ENCODE measurements around the gene VAT1L. TPM values are rescaled to one million over a fixed set of nuclear protein-coding genes. Genes with fewer than 3 reads are reported as not detected.

Gene VAT1L
- total RNA-seq, 1 experiment from 2014 or later = 33.8 TPM

DNA sequence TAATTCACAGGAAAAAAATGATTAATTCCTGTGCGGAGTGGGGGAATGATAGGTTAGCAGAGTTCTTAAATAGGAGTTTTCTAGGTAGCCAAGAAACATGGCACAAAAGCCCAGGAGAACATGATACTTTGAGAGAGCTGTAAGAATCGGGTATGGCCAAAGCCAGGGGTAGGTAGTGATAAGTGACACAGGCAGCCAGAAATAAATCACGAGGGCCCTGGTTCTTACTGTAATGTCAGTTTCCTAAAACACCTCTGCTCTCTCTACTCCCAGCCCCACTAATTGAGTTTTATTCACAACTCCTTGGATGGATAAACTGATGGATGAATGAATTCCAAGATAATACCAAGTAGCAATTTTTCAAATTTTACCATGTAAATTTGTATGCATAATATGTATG is 54.1 kb downstream of the VAT1L start:
- no peak overlapping the region for H3K4me3 Mint-ChIP-seq
- no peak overlapping the region for H2AK5ac ChIP-seq (ENCODE audit: insufficient read length, low read length)
- H2BK120ac ChIP-seq (ENCODE audit: low read depth, low read length, poor library complexity, severe bottlenecking) = no peak overlapping the region
- H3K27me3 ChIP-seq (ENCODE audit: insufficient read depth, low read length) = no peaks in the 10 kb centered on the region
- no peaks in the 10 kb centered on the region for H4K20me1 ChIP-seq (ENCODE audit: control insufficient read depth, insufficient read depth, insufficient read length)
- no peak overlapping the region; a peak in 1 of 7 replicates for H3K27ac Mint-ChIP-seq
- H2BK15ac ChIP-seq (ENCODE audit: low read depth, low read length) = no peak overlapping the region
- H2AFZ ChIP-seq (ENCODE audit: low read length) = no peak overlapping the region
- no peak overlapping the region for H3T11ph ChIP-seq (ENCODE audit: low read length)
- H3K27ac ChIP-seq (ENCODE audit: insufficient read length, low read depth, low read length) = no peak overlapping the region
- H4K8ac ChIP-seq (replicated peaks; ENCODE audit: insufficient read length, low read depth, low read length) = no peak overlapping the region
- no peaks in the 10 kb centered on the region for H3K27me3 Mint-ChIP-seq (ENCODE audit: low read depth)
- no peak overlapping the region for H2BK5ac ChIP-seq (ENCODE audit: insufficient read length, low read length)
- H3K14ac ChIP-seq (ENCODE audit: insufficient read depth, low read length) = no peak overlapping the region
- no peak overlapping the region for H3K4me2 ChIP-seq (ENCODE audit: insufficient read depth, insufficient read length, low read length)
- no peak overlapping the region for H4K91ac ChIP-seq (ENCODE audit: insufficient read length, low read depth, low read length)
- H3K9me3 ChIP-seq (ENCODE audit: control insufficient read depth, low read depth, low read length) = no peaks in the 10 kb centered on the region
- no peak overlapping the region for H3K23ac ChIP-seq (ENCODE audit: insufficient read length, low read depth, low read length)
- no peaks in the 10 kb centered on the region for H3K23me2 ChIP-seq (ENCODE audit: insufficient read length, low read depth, low read length, poor library complexity, severe bottlenecking)
- H3K4me1 ChIP-seq (ENCODE audit: insufficient read depth, low read length) = no peaks in the 10 kb centered on the region; the same call in 1 of the 2 replicates
- H3K9me3 Mint-ChIP-seq = no peaks in the 10 kb centered on the region
- no peak overlapping the region for H2BK20ac ChIP-seq (ENCODE audit: low read depth, low read length, poor library complexity, severe bottlenecking)
- DNase-seq = no peak
- no peaks in the 10 kb centered on the region for H3K79me1 ChIP-seq (ENCODE audit: insufficient read depth, low read depth, low read length, poor library complexity, severe bottlenecking)
- no peak overlapping the region for H2BK12ac ChIP-seq (ENCODE audit: insufficient read length, low read depth, low read length)
- peaks cover 0 to 14% (median 1%) of the 10 kb centered on the region in 3 experiments; a peak in 5 of 7 replicates for H3K36me3 Mint-ChIP-seq (ENCODE audit: insufficient read depth in 1 of 3, low read depth in 3 of 3)
- H4K5ac ChIP-seq (ENCODE audit: insufficient read length, low read depth, low read length) = no peak overlapping the region
- H3K79me2 ChIP-seq (ENCODE audit: insufficient read depth, low read length) = no peaks in the 10 kb centered on the region
- TF ChIP-seq, protein P1, sequence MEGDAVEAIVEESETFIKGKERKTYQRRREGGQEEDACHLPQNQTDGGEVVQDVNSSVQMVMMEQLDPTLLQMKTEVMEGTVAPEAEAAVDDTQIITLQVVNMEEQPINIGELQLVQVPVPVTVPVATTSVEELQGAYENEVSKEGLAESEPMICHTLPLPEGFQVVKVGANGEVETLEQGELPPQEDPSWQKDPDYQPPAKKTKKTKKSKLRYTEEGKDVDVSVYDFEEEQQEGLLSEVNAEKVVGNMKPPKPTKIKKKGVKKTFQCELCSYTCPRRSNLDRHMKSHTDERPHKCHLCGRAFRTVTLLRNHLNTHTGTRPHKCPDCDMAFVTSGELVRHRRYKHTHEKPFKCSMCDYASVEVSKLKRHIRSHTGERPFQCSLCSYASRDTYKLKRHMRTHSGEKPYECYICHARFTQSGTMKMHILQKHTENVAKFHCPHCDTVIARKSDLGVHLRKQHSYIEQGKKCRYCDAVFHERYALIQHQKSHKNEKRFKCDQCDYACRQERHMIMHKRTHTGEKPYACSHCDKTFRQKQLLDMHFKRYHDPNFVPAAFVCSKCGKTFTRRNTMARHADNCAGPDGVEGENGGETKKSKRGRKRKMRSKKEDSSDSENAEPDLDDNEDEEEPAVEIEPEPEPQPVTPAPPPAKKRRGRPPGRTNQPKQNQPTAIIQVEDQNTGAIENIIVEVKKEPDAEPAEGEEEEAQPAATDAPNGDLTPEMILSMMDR (conservative IDR thresholded peaks at IDR 0.05) = no peak
- H3K56ac ChIP-seq (ENCODE audit: insufficient read length, low read depth, low read length) = no peak overlapping the region
- no peak overlapping the region for H3K9ac ChIP-seq (ENCODE audit: extremely low read depth, insufficient read length, low read length)
- H3K4ac ChIP-seq (ENCODE audit: low read depth, low read length) = no peak overlapping the region
- WGBS (ENCODE audit: extremely low coverage, insufficient read length, low lambda C conversion rate) = no CpG with 5 or more reads among the region's 3 CpGs
- no peak overlapping the region for H3K18ac ChIP-seq (ENCODE audit: insufficient read length, low read depth, low read length)
- peaks cover 11 to 21% of the 10 kb centered on the region in 2 experiments for H3K4me1 Mint-ChIP-seq

All from H9 (cell line).